Measurements from ENCODE around the gene GRM3.
"Not testable (repeated sequence)": the region's sequence is repeated elsewhere in the genome, so short reads cannot be mapped to it uniquely, and the experiment has no call there.

The GRM3 gene

DNA sequence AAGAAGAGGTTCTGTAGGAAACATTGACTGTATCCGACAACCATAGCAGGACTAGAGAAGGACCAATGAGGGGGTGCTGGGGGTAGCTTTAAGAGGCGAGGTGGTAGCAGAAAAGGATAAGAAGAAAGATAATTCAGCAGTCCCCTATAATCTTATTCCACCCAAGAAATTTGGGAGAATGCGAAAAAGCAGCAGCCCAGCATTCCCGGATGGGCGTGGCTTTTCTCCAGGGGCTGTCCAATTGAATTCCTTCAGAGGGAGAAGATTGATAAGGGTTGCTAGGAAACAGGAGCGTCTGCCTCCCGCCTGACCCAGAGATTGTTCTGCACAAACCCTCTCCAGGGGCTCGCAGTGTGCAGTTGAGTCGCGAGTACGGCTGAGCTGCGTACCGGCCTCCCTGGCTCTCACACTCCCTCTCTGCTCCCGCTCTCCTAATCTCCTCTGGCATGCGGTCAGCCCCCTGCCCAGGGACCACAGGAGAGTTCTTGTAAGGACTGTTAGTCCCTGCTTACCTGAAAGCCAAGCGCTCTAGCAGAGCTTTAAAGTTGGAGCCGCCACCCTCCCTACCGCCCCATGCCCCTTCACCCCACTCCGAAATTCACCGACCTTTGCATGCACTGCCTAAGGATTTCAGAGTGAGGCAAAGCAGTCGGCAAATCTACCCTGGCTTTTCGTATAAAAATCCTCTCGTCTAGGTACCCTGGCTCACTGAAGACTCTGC, at the start of gene GRM3:
TSS of gene GRM3 (plus strand) at position 349 of the 721 bp plus-strand sequence. CDS start 121,237 bp downstream, outside the sequence.
- no peak for DNase-seq (ENCODE audit: low read depth in 2 of 2)

GRCh38 chr7:86598311-86598710, 45.4 kb upstream of the GRM3 start:
- DNase-seq (ENCODE audit: low read depth in 2 of 2), result no peak

DNA sequence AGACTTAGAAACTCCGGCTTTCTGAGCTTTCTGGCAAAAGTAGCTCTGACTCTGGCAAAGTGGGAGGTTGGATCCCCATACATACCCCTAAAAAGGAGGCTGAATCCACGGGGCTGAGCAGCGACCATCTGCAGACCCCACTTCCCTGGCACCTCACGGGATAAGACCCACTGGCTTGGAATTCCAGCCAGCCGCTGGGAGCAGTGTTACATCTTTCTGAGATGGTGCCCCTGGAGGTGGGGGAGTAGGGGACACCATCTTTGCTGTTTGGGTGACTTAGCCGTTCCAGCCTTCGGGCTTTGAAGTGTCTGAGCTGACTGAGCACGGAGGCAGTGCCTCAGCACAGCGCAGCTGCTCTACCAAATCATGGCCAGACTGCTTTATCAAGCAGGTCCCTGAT, 45.0 kb upstream of the GRM3 start:
- no peak for DNase-seq (ENCODE audit: low read depth in 2 of 2)

DNA sequence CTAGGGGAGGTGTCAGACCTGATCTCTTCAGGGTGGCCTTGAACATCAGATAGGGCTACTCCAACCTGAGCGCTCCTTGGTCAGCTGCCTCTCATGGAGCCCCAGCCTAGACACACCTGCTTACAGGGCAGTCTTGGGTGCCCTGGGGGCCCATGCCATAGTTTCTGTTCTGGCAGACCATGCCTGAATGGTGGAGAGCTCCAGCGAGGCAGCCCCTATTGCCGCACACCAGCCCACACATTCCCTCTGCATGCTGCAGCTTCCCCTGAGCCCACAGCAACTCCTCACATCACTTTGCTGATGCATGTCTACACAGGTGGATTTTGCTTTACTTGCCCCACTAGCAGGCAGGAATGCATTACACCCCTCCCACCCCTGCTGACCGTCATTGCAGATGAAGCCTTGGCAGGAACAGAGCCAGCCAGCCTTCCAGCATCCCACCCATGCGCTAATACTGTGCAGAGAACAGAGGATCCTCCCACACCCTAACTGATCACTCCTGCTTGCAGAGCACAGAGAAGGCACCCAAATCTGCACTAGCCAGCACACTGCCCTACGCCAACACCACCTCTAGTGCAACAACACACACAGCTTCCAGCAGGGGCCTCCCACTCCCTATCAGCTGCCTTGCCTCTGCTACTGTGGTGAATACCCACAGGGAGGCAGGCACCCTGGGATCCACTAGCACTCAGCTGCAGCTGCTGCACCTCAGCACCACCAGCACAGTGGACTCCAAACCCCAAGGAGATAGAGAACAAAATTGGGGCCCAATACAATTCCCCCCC, 43.0 kb upstream of the GRM3 start:
- no peak for DNase-seq (ENCODE audit: low read depth in 2 of 2)

DNA sequence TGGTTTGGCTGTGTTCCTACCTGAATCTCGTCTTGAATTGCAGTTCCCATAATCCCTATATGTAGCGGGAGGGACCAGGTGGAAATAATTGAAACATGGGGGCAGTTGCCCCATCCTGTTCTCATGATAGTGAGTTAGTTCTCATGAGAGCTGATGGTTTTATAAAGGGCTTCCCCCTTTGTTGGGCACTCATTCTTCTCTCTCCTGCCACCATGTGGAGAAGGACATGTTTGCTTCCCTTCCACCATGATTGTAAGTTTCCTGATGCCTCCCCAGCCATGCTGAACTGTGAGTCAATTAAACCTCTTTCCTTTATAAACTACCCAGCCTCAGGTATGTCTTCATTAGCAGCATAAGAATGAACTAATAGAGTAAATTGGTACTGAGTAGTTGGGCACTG, 28.0 kb upstream of the GRM3 start:
- not testable (repeated sequence) for DNase-seq (ENCODE audit: low read depth in 2 of 2)

- no peak for DNase-seq (ENCODE audit: low read depth in 2 of 2)
Measured at GRCh38 chr7:86644282-86645224, 844 bp downstream of the GRM3 start.

GRCh38 chr7:86645225-86645608, 1.5 kb downstream of the GRM3 start:
- DNase-seq (ENCODE audit: low read depth in 2 of 2), result no peak

- DNase-seq (ENCODE audit: low read depth in 2 of 2), result no peak
Measured at GRCh38 chr7:86645676-86646276, 2.1 kb downstream of the GRM3 start.

GRCh38 chr7:86647385-86648094, 3.8 kb downstream of the GRM3 start:
- DNase-seq (ENCODE audit: low read depth in 2 of 2), result no peak

GRCh38 chr7:86648169-86648568, 4.5 kb downstream of the GRM3 start:
- no peak for DNase-seq (ENCODE audit: low read depth in 2 of 2)

DNA sequence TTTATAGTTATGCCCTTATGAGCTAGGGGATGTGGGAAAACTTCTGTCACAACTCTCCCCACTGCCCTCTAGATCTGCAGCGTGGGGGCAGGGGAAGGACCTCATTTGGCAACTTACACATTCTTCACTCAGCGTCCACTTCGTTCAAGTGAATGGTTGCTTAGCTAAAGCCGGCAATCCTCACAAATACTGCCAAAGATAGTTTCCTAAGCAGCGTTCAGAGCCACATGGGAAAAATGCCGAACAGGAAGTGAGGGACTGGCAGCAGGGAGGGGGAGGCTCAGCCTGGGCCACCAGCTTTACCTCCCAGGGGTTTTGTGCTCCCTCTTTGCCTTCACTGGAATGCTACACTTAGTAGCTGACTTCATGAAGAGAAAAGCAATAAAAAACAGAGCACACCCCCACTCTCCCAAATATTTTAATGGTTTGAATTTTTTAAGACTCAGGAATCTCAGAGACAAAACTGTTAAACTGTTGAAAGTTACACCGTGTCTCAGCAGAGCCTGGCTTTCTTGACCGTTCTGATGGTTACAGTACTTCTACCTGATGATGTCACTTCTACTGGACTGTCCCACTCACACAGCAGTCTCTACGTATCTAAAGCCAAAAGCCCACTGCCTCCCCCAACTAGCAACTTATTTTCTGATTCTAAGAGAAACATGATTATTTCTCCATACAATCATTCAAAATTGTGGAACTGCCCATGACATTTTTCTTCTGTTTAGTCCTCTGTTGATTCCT, 10.4 kb downstream of the GRM3 start:
- DNase-seq (ENCODE audit: low read depth in 2 of 2), result no peak

- DNase-seq (ENCODE audit: low read depth in 2 of 2), result no peak
Measured at GRCh38 chr7:86657948-86658347, 14.2 kb downstream of the GRM3 start.

DNA sequence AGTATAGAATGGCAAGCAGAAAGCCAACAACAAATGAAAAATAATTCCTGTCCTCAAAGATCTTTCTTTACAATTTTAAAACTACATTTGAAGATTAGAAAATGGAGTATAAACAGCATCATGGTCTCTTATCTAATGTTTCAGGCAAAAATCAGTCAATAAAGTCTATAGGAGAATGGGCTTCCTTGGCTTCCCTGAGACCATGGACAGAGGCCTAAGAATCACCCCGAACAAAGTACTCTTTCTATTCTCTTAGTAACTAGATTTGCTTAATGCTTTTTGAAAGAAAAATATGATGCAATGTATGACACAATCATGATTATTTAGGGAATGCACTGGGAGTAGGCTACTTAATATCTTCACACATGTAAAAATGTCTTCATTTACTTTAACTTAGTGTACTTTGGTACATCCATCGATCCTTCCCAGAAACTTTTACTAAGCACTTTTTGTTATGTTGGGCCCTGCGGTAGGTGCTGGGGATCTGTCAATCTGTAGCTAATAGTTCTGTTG, 17.3 kb downstream of the GRM3 start:
- no peak for DNase-seq (ENCODE audit: low read depth in 2 of 2)

DNA sequence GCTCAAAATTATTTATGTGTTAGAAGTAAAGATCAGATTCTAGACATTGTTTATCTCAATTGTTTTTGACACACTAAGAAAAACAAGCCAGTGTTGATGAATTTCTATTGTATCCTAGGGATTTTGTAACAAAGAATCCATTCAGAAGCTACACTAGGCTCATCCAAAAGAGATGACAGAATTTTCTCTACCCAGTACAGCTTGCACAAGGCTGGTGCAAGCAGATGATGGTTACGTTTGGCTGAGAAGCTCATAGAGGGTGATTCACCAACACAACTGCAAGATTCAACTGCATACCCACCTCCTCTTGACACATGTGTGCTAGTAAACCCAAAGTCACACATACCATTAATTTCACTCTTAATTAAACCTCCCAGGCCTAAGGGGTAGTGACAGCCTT, 20.8 kb downstream of the GRM3 start:
- no peak for DNase-seq (ENCODE audit: low read depth in 2 of 2)

DNA sequence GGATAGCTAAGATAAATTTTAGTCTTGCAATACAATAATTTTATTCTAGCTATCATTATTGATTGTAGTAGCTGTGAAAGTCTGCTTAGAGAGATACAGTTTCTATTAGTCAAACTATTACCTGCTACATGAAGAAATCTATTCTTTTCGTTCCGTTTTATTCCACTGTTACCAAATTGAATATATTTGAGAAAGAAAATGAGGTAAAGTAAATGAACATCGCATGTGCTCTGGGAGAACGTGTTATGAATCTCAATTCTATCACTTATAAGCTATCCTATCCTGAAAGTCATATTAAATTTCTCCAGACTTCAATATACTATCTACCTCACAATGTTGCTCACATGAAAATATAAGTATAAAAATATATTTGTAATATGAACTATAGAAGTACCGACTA, 21.3 kb downstream of the GRM3 start:
- no peak for DNase-seq (ENCODE audit: low read depth in 2 of 2)

DNA sequence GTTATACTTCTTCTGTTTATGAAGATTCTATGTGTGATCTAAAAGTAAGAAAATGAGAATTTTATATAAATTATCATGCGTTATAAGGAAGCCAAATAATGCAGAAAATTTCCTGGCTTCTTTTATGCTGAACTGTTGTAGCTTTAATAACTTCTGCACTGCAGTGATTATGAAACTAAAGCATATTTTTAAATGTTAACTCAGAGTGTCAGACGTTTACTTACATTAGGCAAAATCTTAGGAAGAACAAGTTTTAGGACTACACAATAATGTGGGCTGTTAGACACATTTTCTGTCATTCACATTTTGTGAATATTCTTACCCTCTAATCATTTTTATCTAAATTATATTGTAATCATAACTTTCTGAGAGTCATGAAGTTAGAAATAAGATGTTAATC, 22.0 kb downstream of the GRM3 start:
- DNase-seq (ENCODE audit: low read depth in 2 of 2), result no peak

- no peak for DNase-seq (ENCODE audit: low read depth in 2 of 2)
Measured at GRCh38 chr7:86667732-86668131, 24.0 kb downstream of the GRM3 start.

DNA sequence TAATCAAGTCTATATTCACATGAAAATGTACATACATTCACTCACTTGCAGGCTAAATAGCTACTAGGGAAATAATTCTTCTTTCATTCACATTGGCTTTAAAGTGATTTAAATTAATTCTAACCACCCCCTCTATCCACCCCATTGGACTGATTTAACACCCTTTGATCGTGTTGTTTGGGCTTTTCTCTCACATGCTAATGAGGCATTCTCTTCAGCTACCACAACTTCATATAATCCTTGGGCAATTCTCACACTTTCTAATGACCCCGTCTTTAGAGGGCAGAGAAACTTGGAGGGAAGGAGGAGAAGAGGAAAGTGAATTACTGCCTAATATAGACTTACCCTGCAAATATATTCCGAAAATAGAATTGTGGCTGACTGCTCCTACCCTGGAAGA, 24.6 kb downstream of the GRM3 start:
- no peak for DNase-seq (ENCODE audit: low read depth in 2 of 2)

DNA sequence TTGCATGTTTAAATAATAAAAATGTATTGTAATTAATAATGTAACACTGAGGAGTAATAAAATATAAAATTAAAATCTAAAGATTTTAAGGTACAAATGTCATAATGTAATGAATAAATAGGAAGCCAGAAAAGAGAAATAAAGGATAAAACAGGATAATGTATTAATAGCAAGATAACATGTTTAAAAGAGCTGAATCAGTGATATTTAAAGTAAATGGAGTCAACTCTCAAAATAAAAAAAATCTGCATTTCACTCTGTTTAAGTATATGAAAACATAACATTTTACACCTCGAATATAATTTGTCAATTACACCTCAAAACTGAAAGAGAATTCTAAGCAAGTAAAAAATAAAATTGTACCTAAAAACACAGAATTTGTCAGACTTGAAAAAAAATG, 44.1 kb downstream of the GRM3 start:
- DNase-seq (ENCODE audit: low read depth in 2 of 2), result no peak

GRCh38 chr7:86689363-86689762, 45.7 kb downstream of the GRM3 start:
- DNase-seq (ENCODE audit: low read depth in 2 of 2), result no peak

Data from stimulated activated CD8-positive, alpha-beta memory T cell treated with anti-CD3 and anti-CD28 coated beads, Interleukin-2, amount 100 ng/mL, for 48 hours (primary cell).